AG10803 (cell line): Measurements from ENCODE around the gene CDH9.

ENCODE experiments used
- DNase-seq: peaks from one replicate; pipeline ENCODE4 v3.0.0; 2010; ENCODE audit warnings: low read depth
- H3K4me3 ChIP-seq: 2 replicates; pipeline ENCODE4 v1.5.1; 2011; ENCODE audit warnings: mild to moderate bottlenecking, low read length, control low read depth
- CTCF ChIP-seq: conservative IDR thresholded peaks from 2 replicates; pipeline ENCODE4 v1.5.1; 2011; ENCODE audit warnings: mild to moderate bottlenecking, low read length, control low read depth, inconsistent platforms

The CDH9 gene

GRCh38 chr5:27034565-27034964 lies 3.8 kb downstream of the CDH9 start:
- no peak overlapping the region for H3K4me3 ChIP-seq
- DNase-seq, result no peak
- no peak for TF ChIP-seq CTCF

GRCh38 chr5:27026801-27027200 lies 11.6 kb downstream of the CDH9 start:
- H3K4me3 ChIP-seq, result no peak overlapping the region
- no peak for TF ChIP-seq CTCF
- no peak for DNase-seq

- DNase-seq, result no peak
- no peak for TF ChIP-seq CTCF
These were observed 12.3 kb downstream of the CDH9 start for GRCh38 chr5:27026063-27026462.

GRCh38 chr5:27021471-27021870 lies 16.9 kb downstream of the CDH9 start:
- H3K4me3 ChIP-seq, result no peak overlapping the region
- TF ChIP-seq CTCF, result no peak
- no peak for DNase-seq

More at GRCh38 chr5:27026063-27026462, 12.3 kb downstream of the CDH9 start:
- no peak overlapping the region for H3K4me3 ChIP-seq

DNA sequence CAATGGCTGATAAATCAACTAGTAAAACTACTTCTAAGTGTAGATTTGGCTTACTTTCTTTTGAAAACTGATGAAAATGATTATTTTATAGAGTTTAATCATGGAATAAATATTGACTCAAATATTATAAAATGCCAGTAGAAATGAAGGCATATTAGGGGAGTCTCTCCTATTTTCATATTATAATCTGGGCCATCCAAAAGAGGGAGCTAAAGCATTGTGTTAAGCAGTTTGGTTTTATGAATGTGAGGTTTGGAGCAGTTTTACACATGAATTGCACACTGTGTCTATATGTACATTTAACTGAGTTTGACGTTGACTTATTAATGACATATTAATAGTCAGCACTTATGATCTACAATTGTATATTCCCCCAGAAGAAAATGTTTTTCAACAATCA lies 17.4 kb downstream of the CDH9 start:
- peak; percentile 45 for TF ChIP-seq CTCF
- DNase-seq, result peak; percentile 3
- no peak overlapping the region for H3K4me3 ChIP-seq

- no peak for DNase-seq
- TF ChIP-seq CTCF, result no peak
- H3K4me3 ChIP-seq, result no peak overlapping the region
These were observed 22.6 kb downstream of the CDH9 start for GRCh38 chr5:27015758-27016157.

- TF ChIP-seq CTCF, result no peak
- no peak for DNase-seq
- no peak overlapping the region for H3K4me3 ChIP-seq
These were observed 27.1 kb downstream of the CDH9 start for GRCh38 chr5:27011274-27011673.
